ENCODE data around the gene FN3KRP.

Gene FN3KRP, protein sequence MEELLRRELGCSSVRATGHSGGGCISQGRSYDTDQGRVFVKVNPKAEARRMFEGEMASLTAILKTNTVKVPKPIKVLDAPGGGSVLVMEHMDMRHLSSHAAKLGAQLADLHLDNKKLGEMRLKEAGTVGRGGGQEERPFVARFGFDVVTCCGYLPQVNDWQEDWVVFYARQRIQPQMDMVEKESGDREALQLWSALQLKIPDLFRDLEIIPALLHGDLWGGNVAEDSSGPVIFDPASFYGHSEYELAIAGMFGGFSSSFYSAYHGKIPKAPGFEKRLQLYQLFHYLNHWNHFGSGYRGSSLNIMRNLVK

DNA sequence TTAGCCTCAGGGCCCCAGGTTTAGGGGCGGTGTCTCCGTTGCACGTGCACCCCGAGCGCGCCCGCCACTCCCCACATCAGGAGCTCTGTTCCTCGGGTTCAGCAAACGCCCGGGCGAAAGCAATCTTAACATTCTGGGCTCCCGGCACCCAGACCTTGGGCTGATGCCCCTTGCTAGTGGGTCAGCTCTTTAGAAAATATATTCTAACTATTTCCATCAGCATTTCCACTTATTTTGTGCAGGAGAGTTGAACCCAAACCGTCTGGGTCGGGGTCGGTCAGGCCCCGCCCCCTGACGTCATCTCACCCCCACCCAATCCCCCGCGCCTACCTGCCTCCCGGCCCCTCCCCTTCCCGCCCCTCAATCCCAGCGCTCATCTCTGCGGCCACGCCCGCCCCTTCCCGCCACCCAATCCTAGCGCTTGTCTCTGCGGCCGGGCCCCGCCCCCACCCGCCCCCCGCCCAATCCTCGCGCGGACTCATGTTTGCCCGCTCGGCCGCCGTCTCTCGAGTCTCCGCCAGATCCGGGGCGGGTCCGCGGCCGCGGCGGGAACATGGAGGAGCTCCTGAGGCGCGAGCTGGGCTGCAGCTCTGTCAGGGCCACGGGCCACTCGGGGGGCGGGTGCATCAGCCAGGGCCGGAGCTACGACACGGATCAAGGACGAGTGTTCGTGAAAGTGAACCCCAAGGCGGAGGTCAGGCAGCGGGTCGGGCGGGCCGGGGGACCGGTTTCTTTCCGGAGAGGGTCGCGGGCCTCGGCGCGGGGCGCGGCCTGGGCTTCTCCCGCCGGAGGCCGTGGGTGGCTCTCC, at the start of gene FN3KRP:
FN3KRP (plus strand) TSS at position 504 of the 808 bp plus-strand sequence; CDS start at position 554, 50 bp downstream.
- in situ Hi-C loops (cut with HindIII; ENCODE audit: low sequenced_read_pairs), result no loop called here

DNA sequence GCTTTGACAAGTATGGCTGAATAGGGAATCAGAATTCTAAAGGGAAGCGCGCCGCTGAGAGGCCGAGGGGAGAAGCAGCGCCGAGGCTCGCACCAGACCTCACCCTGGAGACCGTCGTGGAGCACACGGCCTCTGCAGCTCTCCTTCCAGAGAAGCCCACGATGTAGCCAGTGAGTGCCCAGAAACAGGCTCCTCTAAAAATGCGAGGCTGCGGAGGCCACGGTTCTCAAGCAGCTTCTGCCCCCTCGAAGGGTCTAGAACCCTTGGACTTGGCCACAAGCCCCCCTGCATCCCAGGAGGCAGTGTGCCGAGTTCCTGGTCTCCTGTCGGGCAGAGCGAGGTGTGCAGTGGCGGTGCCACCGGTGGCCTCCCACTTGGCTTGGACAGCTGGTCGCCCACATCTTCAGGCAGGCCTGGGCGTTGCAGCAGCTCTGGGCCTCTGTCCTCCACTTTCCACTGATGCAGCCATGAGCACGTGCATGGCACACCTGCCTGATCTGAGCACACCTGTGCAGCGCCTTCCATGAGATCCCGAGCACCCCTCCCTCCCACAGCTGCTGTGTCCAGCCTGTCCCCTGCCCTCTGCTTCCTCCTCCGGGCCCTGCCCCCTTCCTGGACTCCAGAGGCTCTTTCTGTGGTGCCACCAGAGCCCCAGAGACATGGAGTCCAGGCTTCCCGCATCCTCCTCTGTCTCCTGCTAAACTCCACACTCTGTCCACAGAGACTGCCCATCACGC, 49.4 kb upstream of the FN3KRP start:
- in situ Hi-C loops (cut with HindIII; ENCODE audit: low sequenced_read_pairs), result no loop called here

DNA sequence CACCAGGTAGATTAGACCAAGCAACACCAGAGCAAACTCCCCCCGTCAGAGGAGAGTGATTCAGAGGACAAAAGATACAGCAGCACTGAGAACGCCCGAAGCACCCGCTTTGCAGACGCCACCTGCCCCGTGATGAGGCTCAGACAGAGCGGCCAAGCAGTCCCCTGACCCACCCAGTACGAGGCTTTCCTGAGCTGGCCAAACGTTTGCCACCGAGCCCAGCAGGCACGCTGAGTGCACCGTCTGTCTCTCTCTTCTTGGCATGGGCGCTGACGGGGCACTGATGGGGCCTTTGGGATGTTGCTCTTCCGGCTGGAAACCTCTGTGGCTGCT, 48.9 kb upstream of the FN3KRP start:
- in situ Hi-C loops (cut with HindIII; ENCODE audit: low sequenced_read_pairs), result no loop called here

DNA sequence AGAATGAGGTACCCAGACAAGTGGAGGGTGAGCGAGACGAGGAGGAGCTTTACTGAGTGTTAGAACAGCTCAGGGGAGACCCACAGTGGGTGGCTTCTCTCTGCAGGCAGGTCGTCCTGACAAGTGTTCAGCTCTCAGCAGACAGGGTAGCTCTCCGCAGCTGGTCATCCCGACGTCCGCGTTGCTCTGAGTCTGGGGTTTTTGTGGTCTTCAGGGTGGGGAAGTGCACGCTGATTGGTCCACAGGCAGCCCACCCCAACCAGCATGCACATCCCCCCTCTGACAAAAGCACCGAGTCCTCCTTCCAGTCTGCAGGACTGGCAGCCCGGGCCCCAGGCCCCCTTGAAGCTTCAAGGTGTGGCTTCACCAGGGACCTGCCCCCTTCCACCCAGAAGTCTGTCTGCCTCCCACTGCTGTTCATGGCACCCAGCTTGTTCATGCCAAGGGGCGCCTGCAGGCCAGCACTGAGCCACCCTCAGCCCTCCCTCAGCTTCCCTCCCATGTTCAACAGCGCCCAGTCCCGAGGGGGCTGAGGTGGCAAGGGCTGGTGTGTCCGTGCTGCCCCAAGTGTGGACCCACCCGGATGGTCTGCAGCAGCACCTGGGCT, 48.4 kb upstream of the FN3KRP start:
- in situ Hi-C loops (cut with HindIII; ENCODE audit: low sequenced_read_pairs), result no loop called here

DNA sequence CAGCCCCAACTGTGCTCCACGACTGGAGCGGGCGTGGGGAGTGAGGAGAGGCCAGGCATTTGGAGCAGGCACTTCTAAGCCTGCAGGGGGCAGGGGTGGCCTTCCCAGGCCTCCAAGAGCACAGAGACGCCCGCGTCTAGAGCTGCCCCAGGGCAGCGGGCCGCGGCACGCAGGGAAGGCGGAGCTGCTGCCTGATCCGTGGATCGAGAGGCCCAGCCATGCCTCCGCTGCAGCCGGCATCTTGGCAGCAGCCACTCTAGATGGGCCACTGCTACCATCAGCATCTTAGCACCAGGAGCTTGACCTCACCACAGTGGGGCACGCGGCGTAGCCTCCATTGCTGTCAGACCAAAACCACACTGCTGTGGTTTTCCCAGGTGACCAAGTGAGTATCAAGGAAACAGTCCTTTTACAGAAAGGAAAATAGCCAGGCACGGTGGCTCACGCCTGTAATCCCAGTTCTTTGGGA, 47.8 kb upstream of the FN3KRP start:
- in situ Hi-C loops (cut with HindIII; ENCODE audit: low sequenced_read_pairs), result no loop called here

DNA sequence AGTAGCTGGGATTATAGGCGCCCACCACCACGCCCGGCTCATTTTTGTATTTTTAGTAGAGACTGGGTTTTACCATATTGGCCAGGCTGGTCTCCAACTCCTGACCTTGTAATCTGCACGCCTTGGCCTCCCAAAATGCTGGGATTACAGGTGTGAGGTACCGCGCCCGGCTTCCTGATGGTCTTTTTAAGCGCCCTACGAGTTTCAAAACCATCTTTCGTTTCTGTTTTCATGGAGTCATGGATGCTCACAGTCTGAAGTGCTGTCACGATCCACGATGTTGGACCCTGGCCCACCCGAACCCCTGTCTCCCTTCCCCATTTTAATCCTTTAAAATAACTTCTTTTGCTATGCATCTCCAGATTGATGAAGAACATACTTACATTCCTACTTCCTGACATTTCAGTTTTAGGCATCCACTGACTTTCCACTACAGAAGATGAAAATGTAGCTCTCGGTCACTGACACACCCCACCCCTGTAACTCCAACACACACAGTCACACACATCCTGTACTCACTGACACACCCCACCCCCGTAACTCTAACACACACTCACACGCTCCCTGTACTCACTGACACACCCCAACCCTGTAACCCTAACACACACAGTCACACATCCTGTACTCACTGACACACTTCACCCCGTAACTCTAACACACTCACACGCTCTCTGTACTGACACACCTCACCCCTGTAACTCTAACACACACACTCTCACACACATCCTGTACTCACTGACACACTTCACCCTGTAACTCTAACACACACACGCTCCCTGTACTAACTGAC, 45.6 kb upstream of the FN3KRP start:
- in situ Hi-C loops (cut with HindIII; ENCODE audit: low sequenced_read_pairs), result no loop called here

DNA sequence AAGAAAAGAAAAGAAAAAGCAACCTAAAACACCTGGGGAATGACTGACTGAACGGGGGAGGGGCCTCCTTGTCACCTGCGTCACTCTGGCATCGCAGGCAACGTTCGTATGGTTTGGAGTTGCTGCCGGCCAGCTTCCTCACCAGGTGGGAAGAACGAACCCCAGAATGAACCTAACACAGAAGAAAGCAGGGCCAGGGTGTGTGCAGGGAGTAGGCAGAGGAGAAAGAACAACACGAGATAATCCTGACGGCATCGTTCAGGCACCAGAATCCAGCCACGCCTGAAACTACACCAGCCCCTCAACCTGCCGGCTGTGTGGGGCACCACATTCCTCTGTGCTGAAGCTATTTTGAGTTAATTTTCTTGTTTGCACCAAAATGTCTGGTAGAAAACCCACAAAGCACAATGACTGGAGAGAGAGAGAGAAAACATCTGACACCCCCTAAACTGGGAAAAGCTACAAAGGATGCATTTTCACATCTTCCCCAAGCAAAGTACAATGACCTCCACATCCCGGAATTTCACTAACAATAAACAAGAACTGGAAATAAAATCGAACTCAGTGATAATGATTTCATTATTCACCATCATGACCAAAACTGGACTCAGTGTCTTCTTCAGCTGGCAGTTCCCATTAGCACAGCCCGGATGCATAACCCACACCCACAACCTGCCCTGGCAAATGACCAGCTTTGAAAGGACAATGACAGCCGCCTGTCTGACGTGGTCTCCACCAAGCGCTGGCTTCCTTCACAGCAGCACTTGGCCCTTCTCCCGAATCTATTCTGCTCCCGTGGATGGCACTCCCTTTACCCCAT, 41.6 kb upstream of the FN3KRP start:
- in situ Hi-C loops (cut with HindIII; ENCODE audit: low sequenced_read_pairs), result no loop called here

DNA sequence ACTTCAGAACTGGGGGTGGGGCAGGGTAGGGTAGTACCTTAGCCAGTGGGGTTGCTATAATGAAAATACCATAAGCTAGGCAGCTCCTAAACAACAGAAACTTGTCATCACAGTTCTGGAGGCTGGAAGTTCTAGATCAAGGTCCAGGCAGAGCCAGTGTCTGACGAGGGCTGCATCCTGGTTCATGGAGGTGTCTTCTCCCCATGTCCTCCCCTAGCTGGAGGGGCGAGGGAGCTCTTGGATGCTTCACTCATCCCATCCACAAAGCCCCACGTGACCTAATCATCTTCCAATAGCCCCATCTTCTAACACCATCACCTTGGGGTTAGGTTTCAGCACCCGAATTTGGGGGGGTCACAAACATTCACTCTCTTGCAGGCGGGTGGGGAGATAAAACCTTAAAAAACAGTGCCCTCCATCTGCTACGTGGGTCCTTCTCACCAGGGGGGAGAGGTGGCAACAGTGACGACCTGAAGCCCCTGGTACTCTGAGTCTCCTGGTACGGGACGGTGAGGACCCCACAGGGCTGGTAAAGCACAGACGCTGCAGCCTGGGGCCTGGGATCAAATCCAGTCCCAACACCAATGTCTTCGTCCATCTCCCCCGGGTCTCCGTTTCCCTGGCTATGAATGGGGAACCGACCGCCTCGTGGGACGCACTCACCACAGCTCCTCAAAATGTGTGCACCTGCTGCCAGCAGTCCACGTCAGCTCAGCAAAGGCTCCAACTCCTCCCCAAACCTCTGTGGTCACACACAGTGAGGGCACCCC, 40.8 kb upstream of the FN3KRP start:
- in situ Hi-C loops (cut with HindIII; ENCODE audit: low sequenced_read_pairs), result no loop called here

DNA sequence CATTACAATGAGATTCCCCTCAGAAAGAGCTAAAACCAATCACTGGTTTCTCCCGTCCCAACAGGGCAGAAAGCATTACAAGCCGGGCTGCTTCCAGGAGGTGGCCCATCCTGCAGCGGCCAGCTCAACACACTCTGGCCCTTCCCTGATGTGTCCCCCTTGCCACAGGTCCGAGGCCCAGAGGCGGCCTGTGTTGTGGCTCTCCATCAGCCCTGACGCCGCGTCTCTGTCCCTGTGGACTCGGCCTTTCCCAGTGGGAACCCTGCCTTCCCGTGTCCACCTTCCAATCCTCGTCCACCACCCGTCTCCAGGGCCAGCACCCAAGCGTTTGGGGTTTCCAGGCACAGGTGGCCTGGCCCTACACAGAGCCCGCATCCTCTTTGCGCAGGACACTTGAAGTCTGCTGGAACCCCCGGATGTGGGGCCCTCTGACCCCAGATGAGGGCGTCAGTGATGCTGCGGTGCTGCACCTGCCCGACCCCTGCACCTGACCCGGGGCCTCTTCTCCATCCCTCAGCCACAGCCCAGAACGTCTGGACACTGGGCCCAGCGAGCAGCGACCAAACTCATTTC, 39.1 kb upstream of the FN3KRP start:
- in situ Hi-C loops (cut with HindIII; ENCODE audit: low sequenced_read_pairs), result no loop called here

DNA sequence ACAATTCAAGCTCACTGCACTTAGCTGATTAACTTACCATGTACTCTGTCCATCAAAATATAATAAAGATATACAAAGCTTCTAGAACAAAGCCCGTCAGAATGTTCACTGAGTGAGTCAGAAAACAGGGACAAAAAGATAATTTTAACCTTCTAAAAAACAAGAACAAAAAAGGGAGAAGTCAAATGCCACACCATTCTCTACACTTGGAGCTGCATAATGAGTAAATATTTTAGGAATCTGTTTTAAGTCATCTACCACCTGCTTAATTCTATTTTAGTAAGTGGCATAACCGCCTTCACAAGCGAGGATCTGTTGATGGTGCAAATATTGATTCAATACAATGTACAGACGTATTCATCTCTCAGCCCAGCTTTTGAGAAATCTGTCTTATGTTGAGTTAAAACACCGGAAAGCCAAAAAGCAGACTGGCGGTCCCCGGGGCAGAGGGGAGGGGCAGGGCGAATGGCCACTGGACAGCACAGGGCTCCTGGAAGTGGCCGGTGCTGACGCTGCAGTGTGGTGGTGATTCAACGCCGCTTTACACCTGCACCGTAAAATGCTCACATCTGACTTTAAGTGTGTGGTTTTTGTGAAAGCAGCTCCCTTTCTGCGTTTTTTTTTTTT, 38.1 kb upstream of the FN3KRP start:
- in situ Hi-C loops (cut with HindIII; ENCODE audit: low sequenced_read_pairs), result no loop called here

DNA sequence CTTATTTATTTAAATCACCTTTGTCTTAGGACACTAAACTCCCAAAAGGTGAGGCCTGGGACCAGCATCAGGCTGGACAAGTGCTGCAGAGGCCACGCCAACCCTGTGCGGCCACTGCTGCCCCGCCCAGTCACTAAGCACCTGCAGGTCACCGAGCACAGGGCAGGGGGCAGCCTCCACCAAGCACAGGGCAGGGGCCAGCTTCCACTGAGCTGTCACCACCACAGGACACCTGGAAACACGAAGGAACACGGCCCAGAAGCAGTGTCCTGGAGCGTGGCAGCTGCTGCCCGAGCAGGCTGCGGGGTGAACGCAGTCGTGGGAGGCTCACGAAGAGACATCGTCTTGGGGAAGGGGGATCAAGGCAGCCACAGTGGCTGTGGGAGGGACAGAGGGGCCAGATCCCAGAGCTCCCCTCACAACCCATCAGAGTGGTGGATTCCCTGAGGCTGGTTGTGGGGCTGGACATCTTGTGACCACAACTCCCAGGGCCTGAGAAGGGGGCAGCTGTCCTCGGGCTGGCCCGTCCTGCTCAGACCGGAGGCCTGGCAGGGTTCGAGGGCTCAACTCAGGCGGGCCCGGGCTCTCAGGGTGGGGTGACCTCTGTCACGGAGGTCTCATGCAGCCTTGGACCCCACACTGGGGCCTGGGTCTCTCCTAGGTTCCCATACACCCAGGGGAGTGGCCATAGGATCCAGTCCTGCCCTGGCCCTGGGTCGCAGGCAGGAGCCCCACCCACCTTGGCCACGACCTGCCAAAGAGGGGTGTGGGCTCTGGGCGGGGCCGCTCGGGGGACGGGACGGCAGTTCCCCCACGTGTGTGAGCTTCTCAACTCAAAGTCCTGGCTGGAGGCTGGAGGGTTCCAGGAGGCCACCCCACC, 36.7 kb upstream of the FN3KRP start:
- in situ Hi-C loops (cut with HindIII; ENCODE audit: low sequenced_read_pairs), result no loop called here

DNA sequence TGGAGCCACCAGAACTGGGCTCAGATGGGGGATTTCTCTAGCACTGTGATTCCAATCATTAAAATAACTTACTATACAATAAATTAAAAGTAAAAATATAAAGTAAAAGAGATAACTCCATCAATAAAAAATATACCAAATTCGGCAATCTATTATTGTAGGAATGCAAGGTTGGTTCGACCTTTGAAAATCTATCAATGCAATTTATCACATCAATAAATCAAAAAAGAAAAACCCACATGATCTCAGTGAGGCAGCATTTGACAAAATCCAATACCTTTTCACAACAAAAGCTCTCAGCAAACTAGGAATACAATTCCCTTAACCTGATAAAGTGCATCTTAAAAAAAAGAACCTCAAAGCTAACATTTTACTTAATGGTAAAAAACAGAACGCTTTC, 35.0 kb upstream of the FN3KRP start:
- in situ Hi-C loops (cut with HindIII; ENCODE audit: low sequenced_read_pairs), result no loop called here

DNA sequence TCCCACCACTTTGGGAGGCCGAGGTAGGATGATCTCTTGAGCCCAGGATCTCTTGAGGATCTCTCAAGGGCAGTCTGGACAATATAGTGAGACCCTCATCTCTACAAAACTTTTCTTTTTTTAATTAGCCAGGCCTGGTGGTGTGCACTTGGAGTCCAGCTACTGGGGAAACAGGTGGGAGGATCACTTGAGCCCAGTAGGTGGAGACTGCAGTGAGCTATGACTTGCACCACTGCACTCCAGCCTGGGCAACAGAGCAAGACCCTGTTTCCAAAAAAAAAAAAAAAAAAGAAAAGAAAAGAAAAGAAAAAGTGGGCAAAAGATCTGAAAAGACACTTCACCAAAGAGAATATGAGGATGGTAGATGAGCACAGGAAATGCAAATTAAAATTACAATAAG, 33.0 kb upstream of the FN3KRP start:
- in situ Hi-C loops (cut with HindIII; ENCODE audit: low sequenced_read_pairs), result no loop called here

DNA sequence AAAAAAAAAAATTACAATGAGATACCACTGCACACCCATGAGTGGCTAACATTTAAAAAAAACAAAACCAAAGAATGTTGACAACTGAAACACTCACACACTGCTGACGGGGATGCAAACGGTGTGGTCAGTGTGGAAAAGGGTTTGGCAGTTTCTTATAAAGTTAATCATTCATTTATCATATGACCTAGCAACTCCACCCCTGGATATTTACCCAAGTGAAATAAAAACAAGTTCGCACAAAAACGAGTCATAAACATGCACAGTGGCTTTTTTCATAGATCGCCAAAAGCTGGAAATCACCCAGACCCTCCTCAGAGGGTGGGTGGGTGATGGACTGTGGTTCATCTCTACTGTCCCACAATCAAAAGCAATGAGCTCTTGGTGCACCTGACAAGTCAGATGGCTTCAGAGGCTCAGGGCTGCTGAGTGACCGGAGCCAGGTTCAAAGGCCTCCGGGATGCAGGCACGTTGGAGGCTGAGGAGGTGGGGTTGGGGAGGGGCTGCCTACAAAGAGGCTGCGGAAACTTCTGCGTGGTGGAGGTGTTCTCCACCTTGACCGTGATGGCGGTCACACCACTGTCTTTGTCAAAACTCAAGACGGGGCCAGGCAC, 32.2 kb upstream of the FN3KRP start:
- in situ Hi-C loops (cut with HindIII; ENCODE audit: low sequenced_read_pairs), result no loop called here

DNA sequence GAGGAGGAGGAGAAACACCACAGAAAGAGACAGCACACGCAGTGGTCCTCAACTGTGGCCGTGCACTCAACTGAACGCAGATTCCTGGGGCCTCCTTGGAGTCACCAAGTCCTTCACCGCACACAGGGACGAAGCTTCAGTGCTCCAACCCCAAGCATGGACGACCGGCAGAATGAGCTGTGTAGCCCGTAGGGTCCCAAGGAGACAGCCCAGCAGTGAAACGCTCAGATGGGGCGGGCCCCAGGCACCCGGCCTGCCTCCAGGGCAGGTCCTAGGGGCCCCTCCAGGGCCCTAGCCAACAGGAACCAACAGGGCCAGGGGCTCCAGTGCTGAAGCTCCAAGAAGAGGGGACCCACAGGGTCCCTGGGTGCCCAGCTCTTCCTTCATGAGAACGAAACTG, 31.2 kb upstream of the FN3KRP start:
- in situ Hi-C loops (cut with HindIII; ENCODE audit: low sequenced_read_pairs), result no loop called here
